GOT3 (cell line): ENCODE data around the gene G6PC2.
"Not testable (repeated sequence)": the region's sequence is repeated elsewhere in the genome, so short reads cannot be mapped to it uniquely, and the experiment has no call there.

Experiments used
- DNase-seq: peaks from one replicate; lab custom pipeline; 2025; ENCODE audit warnings: mixed read lengths; lab: John Stamatoyannopoulos, UW

G6PC2 gene

GRCh38 chr2:168907940-168908662 lies 7.0 kb downstream of the G6PC2 start:
- DNase-seq, result no peak

- no peak for DNase-seq
Measured at GRCh38 chr2:168910330-168910729, 9.2 kb downstream of the G6PC2 start.

- DNase-seq, result no peak
Measured at GRCh38 chr2:168912466-168912865, 11.4 kb downstream of the G6PC2 start.

- DNase-seq, result no peak
Measured at GRCh38 chr2:168912901-168913369, 11.8 kb downstream of the G6PC2 start.

GRCh38 chr2:168913495-168913894 lies 12.4 kb downstream of the G6PC2 start:
- DNase-seq, result no peak

- DNase-seq, result no peak
Measured at GRCh38 chr2:168915441-168916330, 14.6 kb downstream of the G6PC2 start.

- no peak for DNase-seq
Measured at GRCh38 chr2:168916331-168916675, 15.2 kb downstream of the G6PC2 start.

GRCh38 chr2:168920504-168921157 lies 19.5 kb downstream of the G6PC2 start:
- no peak for DNase-seq

GRCh38 chr2:168926621-168927386 lies 25.7 kb downstream of the G6PC2 start:
- no peak for DNase-seq

- no peak for DNase-seq
Measured at GRCh38 chr2:168928113-168928831, 27.2 kb downstream of the G6PC2 start.

GRCh38 chr2:168929031-168929430 lies 27.9 kb downstream of the G6PC2 start:
- DNase-seq, result no peak

GRCh38 chr2:168930242-168930641 lies 29.2 kb downstream of the G6PC2 start:
- DNase-seq, result no peak

GRCh38 chr2:168932174-168932573 lies 31.1 kb downstream of the G6PC2 start:
- not testable (repeated sequence) for DNase-seq

GRCh38 chr2:168934826-168935225 lies 33.7 kb downstream of the G6PC2 start:
- no peak for DNase-seq

- DNase-seq, result no peak
Measured at GRCh38 chr2:168935810-168936581, 34.9 kb downstream of the G6PC2 start.

GRCh38 chr2:168939061-168939460 lies 38.0 kb downstream of the G6PC2 start:
- no peak for DNase-seq

GRCh38 chr2:168939918-168940317 lies 38.8 kb downstream of the G6PC2 start:
- no peak for DNase-seq

GRCh38 chr2:168941297-168941696 lies 40.2 kb downstream of the G6PC2 start:
- DNase-seq, result no peak

GRCh38 chr2:168944065-168944464 lies 43.0 kb downstream of the G6PC2 start:
- DNase-seq, result no peak

- no peak for DNase-seq
Measured at GRCh38 chr2:168945508-168945907, 44.4 kb downstream of the G6PC2 start.
